Pancreas (tissue), 10 donors: ENCODE results near the gene ABCA2. TPM values are rescaled to one million over a fixed set of nuclear protein-coding genes. Genes with fewer than 3 reads are reported as not detected.

Experiments
- ATAC-seq, 4 donors: fragments of 200-7000 bp; cut with Tn5 transposase; one replicate each; pipeline versions ENCODE4 v1.8.0 to v1.9.1; 2020; ENCODE audit warnings: mild to moderate bottlenecking in 4 of 4, moderate library complexity in 4 of 4
- DNase-seq, 6 donors: peaks; one replicate each; pipeline ENCODE4 v3.0.0-alpha.2; 2020
- FAIRE-seq: peaks from 2 replicates; lab custom pipeline; 2012; peaks lifted over from hg19 to GRCh38; lab: Jason Lieb, UNC
- H3K27ac ChIP-seq, 4 donors: fragments of 200-600 bp; sonication (generic); 1 replicate in 3 of 4; 2 replicates in 1 of 4; pipeline versions ENCODE4 v1.5.0 to v1.8.0; 2020
- H3K27me3 ChIP-seq, 4 donors: fragments of 200-600 bp; one replicate each; pipeline ENCODE4 v1.8.0; 2021
- H3K36me3 ChIP-seq, 3 donors: fragments of 200-600 bp; sonication (generic) in 1 of 3; one replicate each; pipeline versions ENCODE4 v1.5.0 to v1.8.0; 2020 to 2021
- H3K4me1 ChIP-seq, 3 donors: fragments of 200-600 bp; one replicate each; pipeline ENCODE4 v1.8.0; 2021
- H3K4me3 ChIP-seq, 4 donors: fragments of 200-600 bp; sonication (generic) in 2 of 4; one replicate each; pipeline versions ENCODE4 v1.5.0 to v1.8.0; 2020 to 2021
- H3K9me3 ChIP-seq, 4 donors: fragments of 200-600 bp; one replicate each; pipeline ENCODE4 v1.8.0; 2021
- WGBS, 2 donors: extraction: QIAGEN DNeasy Blood & Tissue Kit; methylation state at CpG; one replicate each; pipeline ENCODE4 v1.1.7; 2013; 5-methylcytosine and 5-hydroxymethylcytosine counted together
- intact Hi-C, 3 donors: fragments of 100-400 bp; cut with DNase I; formaldehyde crosslinking; loops; one replicate each; pipeline versions ENCODE4 v1.11.1 to v1.14.2; 2022
- polyA plus RNA-seq, 2 donors: library from polyadenylated mRNA; stranded (reverse); fragments of 200-250 nt; gene quantifications; one replicate each; pipeline ENCODE4 v1.2.3, GENCODE V29; 2013
- total RNA-seq, 6 donors: library from RNA; stranded (reverse); fragmentation: NEBNext Ultra II Directional in 4 of 6; extraction: Animal tissue kit (Norgen Biotek cat#: 25700) in 4 of 6; gene quantifications; one replicate each; pipeline versions ENCODE4 v1.2.1 to v1.2.4, GENCODE V29; 2021 to 2023
- TF ChIP-seq, protein P1 (sequence below), 4 donors: fragments of 200-600 bp; sonication (generic) in 3 of 4; IDR thresholded peaks; one replicate each; pipeline versions ENCODE4 v1.5.0 to v1.8.0; 2021; ENCODE audit warnings: antibody characterized with exemption in 4 of 4
- donor health status: healthy with polysubstance abuse.
- donor health status: DM: no; HTN: no; CAD: no; lungs with moderate emphysema.
- donor health status: DM: no; HTN: no; CAD: no.
- donor health status: control.
- donor health status: control.
- donor health status: Bipolar disorder and iron deficiency.
- donor health status: DM: yes; HTN: yes; CAD: no.
- donor health status: DM: no; HTN: no; CAD: no.
- donor health status: DM: no; HTN: no; CAD: no.
- donor health status: DM: yes; HTN: yes; CAD: no.

ABCA2 gene
- total and polyA plus RNA-seq, 8 donors: 16.2 to 80.0 (median 27.5) TPM

DNA sequence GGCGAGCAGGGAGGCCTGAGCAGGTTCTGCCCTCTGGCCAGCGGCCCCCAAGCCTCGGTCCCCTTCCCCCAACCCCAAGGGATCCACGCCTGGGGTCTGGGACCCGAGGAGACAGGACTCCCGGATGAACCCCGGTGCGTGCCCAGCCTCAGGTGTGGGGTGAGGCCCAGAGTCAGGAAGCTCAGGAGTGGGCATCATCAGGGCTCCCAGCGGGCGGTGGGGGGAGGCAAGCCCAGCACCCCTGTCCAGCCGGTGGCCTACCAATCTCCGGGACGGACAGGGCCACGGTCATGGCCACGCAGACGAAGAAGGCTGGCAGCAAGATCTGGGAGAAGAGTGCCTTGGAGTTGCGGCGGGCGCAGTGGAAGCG lies 14.5 kb downstream of the ABCA2 start:
- DNase-seq (no peak), ATAC-seq (no peak), FAIRE-seq (no peak)
- no peaks in the 10 kb centered on the region for H3K9me3 ChIP-seq
- H3K4me1 ChIP-seq: no peaks in the 10 kb centered on the region
- H3K36me3 ChIP-seq: peaks cover 0 to 38% (median 0%) of the 10 kb centered on the region in 3 donors
- H3K27me3 ChIP-seq: no peaks in the 10 kb centered on the region
- no peak overlapping the region for H3K4me3 ChIP-seq
- 97% methylated on average over 19 to 20 of the region's 20 CpGs for WGBS, 2 donors
- H3K27ac ChIP-seq: no peak overlapping the region
- TF ChIP-seq, protein P1, sequence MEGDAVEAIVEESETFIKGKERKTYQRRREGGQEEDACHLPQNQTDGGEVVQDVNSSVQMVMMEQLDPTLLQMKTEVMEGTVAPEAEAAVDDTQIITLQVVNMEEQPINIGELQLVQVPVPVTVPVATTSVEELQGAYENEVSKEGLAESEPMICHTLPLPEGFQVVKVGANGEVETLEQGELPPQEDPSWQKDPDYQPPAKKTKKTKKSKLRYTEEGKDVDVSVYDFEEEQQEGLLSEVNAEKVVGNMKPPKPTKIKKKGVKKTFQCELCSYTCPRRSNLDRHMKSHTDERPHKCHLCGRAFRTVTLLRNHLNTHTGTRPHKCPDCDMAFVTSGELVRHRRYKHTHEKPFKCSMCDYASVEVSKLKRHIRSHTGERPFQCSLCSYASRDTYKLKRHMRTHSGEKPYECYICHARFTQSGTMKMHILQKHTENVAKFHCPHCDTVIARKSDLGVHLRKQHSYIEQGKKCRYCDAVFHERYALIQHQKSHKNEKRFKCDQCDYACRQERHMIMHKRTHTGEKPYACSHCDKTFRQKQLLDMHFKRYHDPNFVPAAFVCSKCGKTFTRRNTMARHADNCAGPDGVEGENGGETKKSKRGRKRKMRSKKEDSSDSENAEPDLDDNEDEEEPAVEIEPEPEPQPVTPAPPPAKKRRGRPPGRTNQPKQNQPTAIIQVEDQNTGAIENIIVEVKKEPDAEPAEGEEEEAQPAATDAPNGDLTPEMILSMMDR (IDR thresholded peaks at IDR 0.05): no peak
- intact Hi-C loops: no loop called here

DNA sequence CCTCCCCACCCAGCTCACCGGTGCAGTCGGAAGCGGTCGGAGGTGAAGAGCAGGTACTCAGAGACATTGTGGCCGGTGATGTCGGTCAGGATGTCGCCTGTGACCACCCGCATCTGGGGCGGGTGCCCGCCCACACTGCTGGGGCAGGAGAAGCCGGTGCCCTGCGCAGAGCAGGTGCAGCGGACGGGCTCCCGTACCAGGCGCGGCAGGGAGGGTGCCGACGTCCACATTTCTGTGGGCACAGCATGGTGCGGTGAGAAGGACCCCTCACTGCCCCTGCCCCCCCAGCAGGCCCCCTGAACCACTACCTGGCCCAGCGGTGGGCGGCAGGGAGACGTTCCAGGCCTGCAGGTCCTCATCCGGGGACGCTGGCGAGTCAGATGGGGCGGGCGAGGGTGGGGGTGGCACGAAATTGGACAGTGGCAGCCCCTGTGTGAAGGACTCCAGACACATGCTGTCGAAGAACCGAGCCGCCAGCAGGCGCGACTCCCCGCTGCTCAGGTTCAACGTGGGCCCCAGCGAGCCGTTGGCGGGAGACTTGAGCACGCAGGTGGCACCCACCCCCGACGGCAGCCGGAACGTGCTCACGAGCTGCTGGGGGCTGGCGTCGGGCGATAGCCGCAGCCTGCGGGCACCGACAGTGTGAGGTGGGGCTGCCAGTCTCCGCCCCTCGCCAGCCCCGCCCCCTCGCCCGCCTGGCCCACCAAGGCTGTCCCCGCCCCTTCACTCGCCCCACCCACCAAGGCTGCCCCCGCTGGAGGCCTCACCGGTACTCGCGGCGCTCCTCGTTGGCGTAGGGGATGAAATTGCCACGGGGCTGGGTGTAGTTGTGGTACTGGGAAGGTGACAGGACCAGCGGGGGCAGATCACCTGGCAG lies 15.1 kb downstream of the ABCA2 start:
- Histone ChIP-seq H3K4me3 (no peak overlapping the region), H3K4me1 (no peaks in the 10 kb centered on the region), H3K27ac (no peak overlapping the region), H3K36me3 (peaks cover 0 to 38% (median 0%) of the 10 kb centered on the region in 3 donors), H3K9me3 (no peaks in the 10 kb centered on the region), H3K27me3 (no peaks in the 10 kb centered on the region)
- no peak for DNase-seq
- no peak for FAIRE-seq
- TF ChIP-seq, protein P1 (IDR thresholded peaks at IDR 0.05): no peak
- intact Hi-C loops: no loop called here
- WGBS, 2 donors: 89 to 93% methylated on average over 67 of the region's 67 CpGs
- no peak for ATAC-seq

DNA sequence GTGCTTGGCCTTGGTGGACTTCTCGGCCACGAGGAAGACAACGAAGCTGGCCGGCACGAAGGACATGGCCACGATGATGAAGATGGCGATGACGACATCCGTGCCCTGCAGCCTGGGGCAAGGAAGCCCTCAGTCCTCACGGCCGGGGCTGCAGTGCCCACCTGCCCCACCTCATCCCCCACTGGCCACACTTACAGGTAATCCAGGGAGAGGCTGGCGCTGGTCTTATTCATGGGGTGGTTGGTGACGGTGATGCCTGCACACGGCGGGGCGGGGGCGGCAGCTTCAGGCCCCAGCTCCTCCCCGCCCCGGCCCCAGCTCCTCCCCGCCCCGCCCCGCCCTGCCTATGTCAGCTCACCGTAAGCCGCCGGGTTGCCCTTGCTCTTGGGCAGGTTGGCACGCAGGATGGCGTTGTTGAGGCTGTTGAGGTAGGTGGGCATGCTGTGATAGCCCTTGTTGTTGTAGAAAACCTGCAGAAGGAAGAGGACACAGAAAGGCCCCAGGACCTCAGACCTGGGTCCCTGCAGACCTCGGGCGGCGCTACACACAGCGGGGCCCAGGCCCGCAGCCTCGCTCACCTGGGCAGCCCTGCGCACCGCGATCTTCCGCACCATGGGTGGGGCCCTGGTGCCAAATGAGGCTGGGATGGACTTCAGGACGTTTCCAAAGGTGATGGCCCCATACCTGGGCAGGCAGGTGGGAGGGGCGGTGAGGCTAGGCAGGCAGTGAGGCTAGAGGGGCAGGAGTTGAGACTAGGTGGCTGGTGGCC lies 15.9 kb downstream of the ABCA2 start:
- FAIRE-seq (no peak), ATAC-seq (no peak), DNase-seq (no peak)
- H3K27me3 ChIP-seq: no peaks in the 10 kb centered on the region
- WGBS, 2 donors: 92 to 96% methylated on average over 39 of the region's 39 CpGs
- peaks cover 0 to 38% (median 0%) of the 10 kb centered on the region in 3 donors for H3K36me3 ChIP-seq
- H3K4me1 ChIP-seq: no peaks in the 10 kb centered on the region
- H3K4me3 ChIP-seq: no peak overlapping the region
- intact Hi-C loops: no loop called here
- H3K9me3 ChIP-seq: no peaks in the 10 kb centered on the region
- H3K27ac ChIP-seq: no peak overlapping the region
- TF ChIP-seq, protein P1 (IDR thresholded peaks at IDR 0.05): no peak

DNA sequence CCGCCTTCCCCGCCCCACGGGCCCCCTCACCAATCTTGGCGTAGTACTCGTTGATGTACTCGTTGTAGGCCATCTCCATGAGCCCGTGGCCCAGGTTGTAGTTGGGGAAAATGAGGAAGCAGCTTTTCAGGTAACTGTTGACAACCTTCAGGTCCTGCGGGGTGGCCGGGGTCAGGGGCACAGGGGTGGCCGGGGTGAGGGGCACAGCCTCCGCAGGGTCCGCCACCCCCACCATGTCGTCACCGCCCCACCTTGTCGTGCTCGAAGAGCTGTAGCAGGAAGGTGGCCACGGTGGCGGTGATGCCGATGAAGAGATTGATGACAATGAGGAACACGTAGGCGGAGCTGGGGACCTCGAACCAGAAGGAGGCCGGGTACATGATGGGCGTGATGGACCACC lies 16.9 kb downstream of the ABCA2 start:
- ATAC-seq: no peak
- Histone ChIP-seq H3K36me3 (peaks cover 0 to 36% (median 0%) of the 10 kb centered on the region in 3 donors), H3K9me3 (no peaks in the 10 kb centered on the region), H3K4me3 (no peak overlapping the region), H3K27me3 (no peaks in the 10 kb centered on the region), H3K4me1 (no peaks in the 10 kb centered on the region), H3K27ac (no peak overlapping the region)
- no peak for FAIRE-seq
- intact Hi-C loops: no loop called here
- WGBS, 2 donors: 94 to 97% methylated on average over 23 to 24 of the region's 24 CpGs
- no peak for DNase-seq
- TF ChIP-seq, protein P1 (IDR thresholded peaks at IDR 0.05): no peak
